GM12891 (cell line): ENCODE data around the gene CABLES2.

Experiments
- PAX5 ChIP-seq: IDR thresholded peaks from 2 replicates; pipeline ENCODE4 v1.6.1; 2011; ENCODE audit warnings: low read length, moderate library complexity, mild to moderate bottlenecking; ENCODE audit not compliant: insufficient read depth, severe bottlenecking
- POLR2A ChIP-seq: IDR thresholded peaks from 2 replicates; pipeline ENCODE4 v1.6.1; 2011; ENCODE audit warnings: low read depth, low read length, control low read depth
- POLR2AphosphoS5 ChIP-seq: IDR thresholded peaks from 2 replicates; pipeline ENCODE4 v1.6.1; 2011; ENCODE audit warnings: low read depth, low read length, control low read depth
- POU2F2 ChIP-seq: IDR thresholded peaks from 2 replicates; pipeline ENCODE4 v1.6.1; 2011; ENCODE audit warnings: low read depth, mild to moderate bottlenecking, control low read depth, low read length, moderate library complexity
- SPI1 ChIP-seq: IDR thresholded peaks from 2 replicates; pipeline ENCODE4 v1.6.1; 2011; ENCODE audit warnings: low read depth, low read length, control low read depth
- TAF1 ChIP-seq: IDR thresholded peaks from 2 replicates; pipeline ENCODE4 v1.6.1; 2011; ENCODE audit warnings: low read depth, low read length, control low read depth

- TF ChIP-seq TAF1: no peak
- no peak for TF ChIP-seq POLR2A
- no peak for TF ChIP-seq POLR2AphosphoS5
- no peak for TF ChIP-seq SPI1
- no peak for TF ChIP-seq POU2F2
- TF ChIP-seq PAX5: no peak
Observed at GRCh38 chr20:62374331-62375152, 32.5 kb downstream of the CABLES2 start.
